WTC11 (cell line): ENCODE results near the gene KSR1. TPM values are rescaled to one million over a fixed set of nuclear protein-coding genes. Genes with fewer than 3 reads are reported as not detected.

Experiments used
- ATAC-seq: fragments of 200-7000 bp; cut with Tn5 transposase; 2 replicates; pipeline ENCODE4 v1.10.0; 2021; ENCODE audit warnings: mild to moderate bottlenecking, moderate library complexity
- CTCF ChIA-PET: fragments of 300-600 bp; sonication (Branson Sonifier 250); formaldehyde crosslinking; loops from one replicate; lab custom pipeline; 2021; ENCODE audit warnings: antibody characterized with exemption; lab: Charles Lee
- POLR2A ChIA-PET: fragments of 350-600 bp; sonication (Branson Sonifier 250); formaldehyde crosslinking; loops from one replicate; lab custom pipeline; 2021; ENCODE audit warnings: antibody characterized with exemption; lab: Charles Lee
- DNase-seq: peaks from one replicate; pipeline ENCODE4 v3.0.0; 2021; ENCODE audit warnings: low spot score
- H3K27ac Mint-ChIP-seq: 2 replicates; pipeline ENCODE4 v1.8.0; 2021; ENCODE audit warnings: mixed read lengths
- H3K27me3 Mint-ChIP-seq: 2 replicates; pipeline ENCODE4 v1.8.0; 2021; ENCODE audit warnings: low read depth, mild to moderate bottlenecking, moderate library complexity, mixed read lengths
- H3K36me3 Mint-ChIP-seq: 2 replicates; pipeline ENCODE4 v1.8.0; 2021; ENCODE audit warnings: mixed read lengths
- H3K4me1 Mint-ChIP-seq: 2 replicates; pipeline ENCODE4 v1.8.0; 2022; ENCODE audit warnings: mixed read lengths
- H3K4me3 Mint-ChIP-seq: 2 replicates; pipeline ENCODE4 v1.8.0; 2021; ENCODE audit warnings: mild to moderate bottlenecking, moderate library complexity, mixed read lengths
- H3K9me3 Mint-ChIP-seq: 2 replicates; pipeline ENCODE4 v1.8.0; 2021; ENCODE audit warnings: mixed read lengths
- AR ChIP-seq: fragments of 250-450 bp; sonication (Bioruptor Pico); IDR thresholded peaks from 2 replicates; pipeline ENCODE4 v1.9.0; 2021; ENCODE audit warnings: mild to moderate bottlenecking
- ATF1 ChIP-seq: sonication (generic); formaldehyde crosslinking; IDR thresholded peaks from 2 replicates; pipeline ENCODE4 v1.8.1; 2023; ENCODE audit warnings: mild to moderate bottlenecking, moderate library complexity, missing genetic modification reagents
- CREM ChIP-seq: sonication (generic); formaldehyde crosslinking; IDR thresholded peaks from 2 replicates; pipeline ENCODE4 v1.8.1; 2022; ENCODE audit warnings: mild to moderate bottlenecking, missing genetic modification reagents, moderate library complexity
- CTCF ChIP-seq: fragments of 200-600 bp; IDR thresholded peaks from 2 replicates; pipeline ENCODE4 v1.8.0; 2022; ENCODE audit warnings: antibody characterized with exemption
- FOXJ3 ChIP-seq: sonication (generic); formaldehyde crosslinking; IDR thresholded peaks from 2 replicates; pipeline ENCODE4 v1.9.0; 2021; ENCODE audit warnings: missing genetic modification reagents, mild to moderate bottlenecking, borderline replicate concordance
- FOXK1 ChIP-seq: sonication (generic); formaldehyde crosslinking; IDR thresholded peaks from 2 replicates; pipeline ENCODE4 v1.8.0; 2022; ENCODE audit warnings: mild to moderate bottlenecking, moderate library complexity, missing genetic modification reagents
- FOXP1 ChIP-seq: sonication (generic); formaldehyde crosslinking; IDR thresholded peaks from 2 replicates; pipeline ENCODE4 v1.8.0; 2022; ENCODE audit warnings: missing genetic modification reagents, mild to moderate bottlenecking, moderate library complexity, borderline replicate concordance
- GTF2I ChIP-seq: fragments of 250-450 bp; sonication (Bioruptor Pico); conservative IDR thresholded peaks from 2 replicates; pipeline ENCODE4 v1.4.0; 2021; ENCODE audit warnings: mild to moderate bottlenecking
- KAT7 ChIP-seq: sonication (generic); formaldehyde crosslinking; IDR thresholded peaks from 2 replicates; pipeline ENCODE4 v1.8.1; 2023; ENCODE audit warnings: missing genetic modification reagents, mild to moderate bottlenecking, borderline replicate concordance
- NFE2L1 ChIP-seq: sonication (generic); formaldehyde crosslinking; IDR thresholded peaks from 2 replicates; pipeline ENCODE4 v1.8.1; 2023; ENCODE audit warnings: missing genetic modification reagents
- NR2C2 ChIP-seq: sonication (generic); formaldehyde crosslinking; IDR thresholded peaks from 2 replicates; pipeline ENCODE4 v1.8.0; 2022; ENCODE audit warnings: mild to moderate bottlenecking, missing genetic modification reagents
- PRDM15 ChIP-seq: sonication (generic); formaldehyde crosslinking; IDR thresholded peaks from 2 replicates; pipeline ENCODE4 v1.8.0; 2022; ENCODE audit warnings: missing genetic modification reagents
- SMAD3 ChIP-seq: sonication (generic); formaldehyde crosslinking; IDR thresholded peaks from 2 replicates; pipeline ENCODE4 v1.8.0; 2022; ENCODE audit warnings: missing genetic modification reagents, mild to moderate bottlenecking, borderline replicate concordance
- SP1 ChIP-seq: sonication (generic); formaldehyde crosslinking; conservative IDR thresholded peaks from 2 replicates; pipeline ENCODE4 v1.8.1; 2022; ENCODE audit warnings: missing genetic modification reagents
- TEAD1 ChIP-seq: sonication (generic); formaldehyde crosslinking; IDR thresholded peaks from 2 replicates; pipeline ENCODE4 v1.8.0; 2022; ENCODE audit warnings: mild to moderate bottlenecking, missing genetic modification reagents
- ZNF138 ChIP-seq: sonication (generic); formaldehyde crosslinking; conservative IDR thresholded peaks from 2 replicates; pipeline ENCODE4 v1.8.1; 2022; ENCODE audit warnings: mild to moderate bottlenecking, moderate library complexity, missing genetic modification reagents
- ZNF219 ChIP-seq: sonication (generic); formaldehyde crosslinking; IDR thresholded peaks from 2 replicates; pipeline ENCODE4 v1.8.0; 2023; ENCODE audit warnings: missing genetic modification reagents, mild to moderate bottlenecking, borderline replicate concordance
- ZNF416 ChIP-seq: fragments of 250-450 bp; sonication (Bioruptor Pico); IDR thresholded peaks from 2 replicates; pipeline ENCODE4 v1.9.0; 2021; ENCODE audit warnings: mild to moderate bottlenecking, inconsistent platforms
- total RNA-seq: library from RNA; stranded (reverse); gene quantifications from 3 replicates; pipeline ENCODE4 v1.2.3, GENCODE V29; 2021
- TF ChIP-seq, protein P1 (sequence below): fragments of 250-450 bp; sonication (Bioruptor Pico); IDR thresholded peaks from 2 replicates; pipeline ENCODE4 v1.8.0; 2021; ENCODE audit warnings: mild to moderate bottlenecking

The KSR1 gene
- total RNA-seq, 1 experiment from 2014 or later, result 45.5 TPM

DNA sequence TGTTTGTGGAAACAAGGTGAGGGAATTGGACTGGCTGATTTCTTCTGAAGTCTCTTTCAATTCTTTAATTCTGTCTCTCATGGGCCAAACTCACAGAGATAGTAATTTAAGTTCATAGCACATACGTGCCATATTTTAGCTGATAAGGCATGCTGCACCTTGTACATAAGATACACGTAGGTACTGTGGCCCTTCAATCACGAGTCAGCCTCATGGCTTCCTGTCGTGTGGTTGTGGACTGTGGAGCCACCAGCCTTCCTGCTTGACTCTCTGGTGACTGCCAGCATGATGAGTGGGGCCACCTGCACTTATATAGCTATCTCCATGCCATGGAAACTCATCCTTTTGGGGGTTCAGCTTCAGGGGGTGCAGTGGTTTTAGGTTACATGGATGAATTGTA is 25.1 kb downstream of the KSR1 start (continued):
- no peak for TF ChIP-seq TEAD1 (CRISPR knock-in tag)
- no peak for TF ChIP-seq KAT7 (CRISPR knock-in tag)
- no peak for TF ChIP-seq ZNF416 (CRISPR knock-in tag)
- TF ChIP-seq ZNF138 (CRISPR knock-in tag), result no peak
- TF ChIP-seq CREM (CRISPR knock-in tag), result no peak
- TF ChIP-seq SMAD3 (CRISPR knock-in tag), result no peak

- Mint-ChIP-seq H3K27me3 (no peaks in the 10 kb centered on the region), H3K4me1 (peaks cover 45% of the 10 kb centered on the region), H3K9me3 (no peaks in the 10 kb centered on the region), H3K36me3 (peaks cover 16% of the 10 kb centered on the region), H3K27ac (no peak overlapping the region), H3K4me3 (no peak overlapping the region)
- ChIA-PET CTCF (interaction anchor here (0.6 to 2.4 kb wide), 3 partner anchors 26 to 115 kb away, joined by 3 to 9 read pairs (median 4); partner anchors contain the start of gene KSR1), POLR2A (no interaction called here)
- no peak for TF ChIP-seq PRDM15 (CRISPR knock-in tag)
- TF ChIP-seq FOXJ3 (CRISPR knock-in tag), result no peak
- no peak for TF ChIP-seq FOXP1
- TF ChIP-seq NFE2L1 (CRISPR knock-in tag), result no peak
- TF ChIP-seq, protein P1, sequence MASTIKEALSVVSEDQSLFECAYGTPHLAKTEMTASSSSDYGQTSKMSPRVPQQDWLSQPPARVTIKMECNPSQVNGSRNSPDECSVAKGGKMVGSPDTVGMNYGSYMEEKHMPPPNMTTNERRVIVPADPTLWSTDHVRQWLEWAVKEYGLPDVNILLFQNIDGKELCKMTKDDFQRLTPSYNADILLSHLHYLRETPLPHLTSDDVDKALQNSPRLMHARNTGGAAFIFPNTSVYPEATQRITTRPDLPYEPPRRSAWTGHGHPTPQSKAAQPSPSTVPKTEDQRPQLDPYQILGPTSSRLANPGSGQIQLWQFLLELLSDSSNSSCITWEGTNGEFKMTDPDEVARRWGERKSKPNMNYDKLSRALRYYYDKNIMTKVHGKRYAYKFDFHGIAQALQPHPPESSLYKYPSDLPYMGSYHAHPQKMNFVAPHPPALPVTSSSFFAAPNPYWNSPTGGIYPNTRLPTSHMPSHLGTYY (CRISPR knock-in tag), result no peak
- no peak for TF ChIP-seq NR2C2
- TF ChIP-seq SP1, result no peak
- no peak for TF ChIP-seq AR
- no peak for TF ChIP-seq CTCF
- no peak for TF ChIP-seq GTF2I (CRISPR knock-in tag)
- no peak for TF ChIP-seq ATF1
- no peak for TF ChIP-seq ZNF219 (CRISPR knock-in tag)
- TF ChIP-seq FOXK1 (CRISPR knock-in tag), result no peak
- DNase-seq, result no peak
- ATAC-seq, result no peak
These were observed 28.9 kb downstream of the KSR1 start for GRCh38 chr17:27485125-27485524.
